ENCODE measurements around the gene GIPC1.

The GIPC1 gene

GRCh38 chr19:14430712-14431111 is 65.2 kb downstream of the GIPC1 start:
- no peak overlapping the region for H3K27ac ChIP-seq
- no peak for TF ChIP-seq CTCF (IDR thresholded peaks at IDR 0.05)
- H3K4me3 ChIP-seq: no peak overlapping the region
- no peak for DNase-seq (ENCODE audit: low spot score)

GRCh38 chr19:14428882-14429416 is 67.0 kb downstream of the GIPC1 start:
- no peak for TF ChIP-seq CTCF (IDR thresholded peaks at IDR 0.05)
- Histone ChIP-seq H3K4me3 (no peak overlapping the region), H3K27ac (no peak overlapping the region)
- no peak for DNase-seq (ENCODE audit: low spot score)
